ENCODE measurements around the gene KSR2.
"Not testable (repeated sequence)": the region's sequence is repeated elsewhere in the genome, so short reads cannot be mapped to it uniquely, and the experiment has no call there.

Gene KSR2

DNA sequence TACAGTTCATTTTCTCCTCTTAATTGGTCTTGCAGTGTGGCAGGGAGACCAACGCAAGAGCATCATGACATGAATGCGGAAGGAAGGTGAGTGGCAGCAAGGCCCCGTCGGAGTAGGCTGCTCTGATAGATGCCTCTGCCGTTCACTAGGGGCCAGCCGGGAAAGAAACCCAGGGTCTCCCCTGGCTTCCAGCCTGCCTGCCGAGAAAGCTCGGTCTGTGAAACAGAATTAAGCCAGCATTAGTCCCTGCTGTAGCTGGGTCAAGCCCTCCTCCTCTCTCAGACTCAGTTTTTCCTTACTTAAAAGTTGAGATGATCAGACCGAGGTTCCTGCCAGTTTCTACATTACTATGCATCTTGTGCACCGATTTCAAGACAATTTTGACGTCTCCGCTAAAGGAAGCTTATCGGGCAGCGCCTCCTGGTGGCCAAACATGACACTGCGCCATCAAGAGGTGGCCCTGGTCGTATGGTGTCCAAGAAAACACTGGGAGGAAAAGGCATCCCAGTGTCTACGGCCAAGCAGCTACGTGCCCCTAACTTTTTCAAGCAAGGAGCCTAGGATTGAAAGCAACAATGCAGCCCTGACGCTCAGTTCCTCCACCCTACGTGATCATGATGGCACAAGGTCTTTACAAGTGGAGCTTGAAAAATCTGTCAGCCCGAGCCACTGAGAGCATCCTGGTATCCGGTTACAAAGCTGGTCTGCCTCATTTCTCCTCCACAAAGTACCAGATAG lies 131.6 kb downstream of the KSR2 start:
- in situ Hi-C loops (cut with MboI; ENCODE audit: low pct_unique_long_range_greater_than_20kb, low sequenced_read_pairs): loop anchor here (25.0 kb wide), 2 partner anchors 475 to 625 kb away; partner anchors contain the start of gene NOS1
- DNase-seq: peak; percentile 70

DNA sequence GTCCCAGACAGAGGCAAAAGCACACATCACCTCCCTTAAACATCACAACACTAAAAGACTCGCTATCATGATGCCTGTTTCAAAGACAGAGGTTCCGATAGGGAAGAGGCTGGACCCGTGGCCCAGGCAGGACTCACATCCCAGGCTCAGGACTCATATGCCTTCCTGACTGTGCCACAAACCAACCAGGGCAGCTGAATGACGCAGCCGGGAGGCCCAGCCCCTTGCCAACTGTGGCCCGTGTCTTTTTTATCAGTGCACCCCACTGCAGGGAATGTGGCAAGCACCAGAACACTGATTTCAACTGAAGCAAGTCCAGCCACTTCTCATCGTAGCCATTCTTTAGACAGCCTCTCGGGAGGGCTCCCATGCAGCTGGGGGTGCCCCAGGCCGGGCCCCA lies 132.3 kb downstream of the KSR2 start:
- no peak for DNase-seq
- in situ Hi-C loops (cut with MboI; ENCODE audit: low pct_unique_long_range_greater_than_20kb, low sequenced_read_pairs): loop anchor here (25.0 kb wide), 2 partner anchors 474 to 624 kb away; partner anchors contain the start of gene NOS1

DNA sequence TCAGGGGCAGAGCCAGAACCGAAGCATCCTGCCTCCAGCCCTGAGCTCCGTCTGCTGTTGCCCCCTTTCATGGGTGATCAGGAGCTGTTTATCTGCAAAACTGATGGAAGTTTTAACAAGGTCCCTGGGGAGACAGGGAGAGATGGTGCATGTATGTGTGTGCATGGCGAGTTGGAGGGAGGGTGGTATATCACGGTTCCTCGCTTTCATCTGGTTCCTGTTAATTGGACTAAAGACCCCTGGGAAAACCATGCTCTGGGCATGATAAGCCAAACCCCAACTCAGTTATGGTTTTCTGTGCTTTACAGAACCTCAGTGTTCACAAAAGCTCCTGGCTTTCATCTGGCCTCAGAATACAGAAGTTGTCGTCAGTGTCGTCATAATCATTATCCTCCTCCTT lies 133.6 kb downstream of the KSR2 start:
- DNase-seq: no peak
- in situ Hi-C loops (cut with MboI; ENCODE audit: low pct_unique_long_range_greater_than_20kb, low sequenced_read_pairs): loop anchor here (25.0 kb wide), 2 partner anchors 473 to 623 kb away; partner anchors contain the start of gene NOS1

DNA sequence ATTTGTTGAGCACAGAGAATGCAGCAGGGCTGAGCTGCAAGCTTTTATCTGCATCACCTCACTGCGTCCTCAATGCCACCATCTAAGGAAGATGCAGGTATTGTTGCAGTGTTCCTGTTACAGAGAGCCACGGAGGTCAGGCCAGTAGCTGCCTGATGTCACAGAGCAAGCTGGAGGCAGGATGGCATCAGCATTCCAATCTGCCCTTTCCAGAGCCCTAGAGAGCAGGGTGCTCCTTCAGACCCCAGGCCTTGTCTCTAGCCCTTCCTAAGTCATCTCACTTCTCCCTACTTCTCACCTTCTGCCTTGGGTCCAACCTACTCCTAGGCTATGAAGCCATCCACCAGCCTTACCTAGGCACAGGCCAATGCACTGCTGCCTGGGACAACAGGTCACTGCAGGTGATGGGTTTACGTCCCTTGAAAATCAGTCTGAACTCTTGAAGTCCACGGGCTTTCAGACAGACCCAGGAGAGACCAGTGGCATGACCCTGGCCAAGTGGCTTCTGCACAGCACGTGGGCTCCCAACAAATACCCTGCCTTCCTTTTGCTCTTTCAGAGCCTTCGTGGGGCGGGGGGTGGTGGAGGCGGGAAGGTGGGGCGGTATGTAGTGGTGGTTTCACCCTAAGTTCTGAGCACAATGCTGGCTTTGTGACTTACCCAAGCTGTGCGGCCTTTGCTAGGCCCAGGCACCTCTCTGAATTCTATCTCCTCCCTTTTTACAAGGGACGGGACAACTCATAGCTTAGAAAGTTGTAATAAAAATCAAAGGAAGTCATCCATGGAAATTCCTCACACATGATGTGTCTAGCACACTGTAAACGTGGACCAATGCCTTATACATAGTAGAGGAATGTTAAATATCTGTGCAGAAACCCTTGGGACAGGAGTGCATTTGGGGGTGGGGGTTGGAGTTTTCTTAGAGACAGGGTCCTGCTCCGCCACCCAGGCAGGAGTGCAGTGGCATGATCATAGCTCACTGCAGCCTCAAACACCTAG lies 136.0 kb downstream of the KSR2 start:
- in situ Hi-C loops (cut with MboI; ENCODE audit: low pct_unique_long_range_greater_than_20kb, low sequenced_read_pairs): loop anchor here (25.0 kb wide), 2 partner anchors 470 to 620 kb away; partner anchors contain the start of gene NOS1
- no peak for DNase-seq

DNA sequence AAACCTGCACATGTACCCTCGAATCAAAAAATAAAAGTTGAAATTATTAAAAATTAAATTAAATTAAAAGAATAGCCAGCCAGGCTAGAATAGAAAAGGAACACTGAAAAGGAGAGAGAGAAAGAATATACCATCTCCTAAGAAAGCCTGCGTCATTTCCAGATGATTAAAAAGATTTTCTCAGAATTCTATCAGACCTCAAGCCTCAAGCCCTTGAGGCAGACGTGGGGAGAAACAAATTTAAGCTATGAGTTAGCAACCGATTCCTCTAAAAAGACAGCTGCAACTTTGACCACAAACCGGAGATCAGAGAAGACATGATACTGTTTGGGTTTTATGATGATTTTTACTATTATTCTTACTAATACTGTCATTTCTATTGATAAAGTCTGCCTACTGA lies 138.3 kb downstream of the KSR2 start:
- no peak for DNase-seq
- in situ Hi-C loops (cut with MboI; ENCODE audit: low pct_unique_long_range_greater_than_20kb, low sequenced_read_pairs): loop anchor here (25.0 kb wide), 2 partner anchors 468 to 618 kb away; partner anchors contain the start of gene NOS1

DNA sequence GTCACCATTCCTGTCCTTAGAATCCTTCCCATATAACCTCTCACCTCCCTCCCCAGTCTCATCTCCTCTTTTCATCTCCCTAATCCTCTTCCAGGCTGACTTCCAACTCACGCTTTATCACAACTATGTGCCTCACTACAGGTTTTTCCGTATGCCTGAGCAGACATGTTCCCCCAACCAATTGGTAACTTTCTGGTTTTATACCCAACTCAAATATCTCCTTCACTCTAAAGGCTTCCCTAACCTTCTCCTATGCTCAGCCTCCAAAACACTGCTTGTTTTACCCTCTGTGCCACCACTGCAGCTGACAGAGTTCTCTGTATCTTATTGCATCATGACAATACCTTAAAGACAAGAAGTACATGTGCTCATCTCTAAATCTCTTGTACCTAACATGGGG lies 139.7 kb downstream of the KSR2 start:
- in situ Hi-C loops (cut with MboI; ENCODE audit: low pct_unique_long_range_greater_than_20kb, low sequenced_read_pairs): loop anchor here (25.0 kb wide), 2 partner anchors 467 to 617 kb away; partner anchors contain the start of gene NOS1
- no peak for DNase-seq

DNA sequence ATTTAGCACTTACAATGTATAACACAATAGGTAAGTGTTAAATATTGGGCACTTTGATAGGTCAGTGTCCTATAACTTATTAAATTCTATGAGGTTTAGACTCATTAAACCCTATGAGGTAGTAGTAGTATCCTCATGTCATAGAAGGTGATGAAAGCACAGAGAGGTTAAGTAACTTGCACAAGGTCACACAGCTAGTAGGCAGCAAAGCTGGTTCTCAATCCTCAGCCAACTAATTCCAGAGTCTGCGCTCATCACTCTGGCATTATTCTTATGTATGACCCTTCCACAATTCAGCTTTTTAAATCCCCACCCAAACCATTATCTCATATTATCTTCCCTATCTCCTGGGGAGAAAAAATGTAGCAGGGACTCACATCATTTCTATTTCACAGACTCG lies 141.1 kb downstream of the KSR2 start:
- in situ Hi-C loops (cut with MboI; ENCODE audit: low pct_unique_long_range_greater_than_20kb, low sequenced_read_pairs): loop anchor here (25.0 kb wide), 2 partner anchors 465 to 615 kb away; partner anchors contain the start of gene NOS1
- DNase-seq: no peak

DNA sequence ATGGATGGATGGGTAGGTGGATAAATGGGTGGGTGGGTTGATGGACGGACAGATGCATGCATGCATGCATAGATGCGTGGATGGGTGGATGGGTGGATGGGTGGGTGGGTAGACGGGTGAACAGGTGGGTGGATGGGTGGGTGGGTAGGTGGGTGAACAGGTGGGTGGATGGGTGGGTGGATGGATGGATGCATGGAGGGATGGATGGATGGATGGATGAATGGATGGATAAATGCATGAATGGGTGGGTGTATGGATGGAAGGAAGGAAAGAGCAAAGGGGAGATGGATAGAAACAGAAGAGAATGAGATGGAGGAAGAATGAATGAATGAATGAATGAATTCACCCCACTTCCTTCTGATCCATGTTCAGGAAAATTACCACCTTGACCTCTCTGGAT lies 143.0 kb downstream of the KSR2 start:
- no peak for DNase-seq
- in situ Hi-C loops (cut with MboI; ENCODE audit: low pct_unique_long_range_greater_than_20kb, low sequenced_read_pairs): loop anchor here (25.0 kb wide), 2 partner anchors 464 to 614 kb away; partner anchors contain the start of gene NOS1

DNA sequence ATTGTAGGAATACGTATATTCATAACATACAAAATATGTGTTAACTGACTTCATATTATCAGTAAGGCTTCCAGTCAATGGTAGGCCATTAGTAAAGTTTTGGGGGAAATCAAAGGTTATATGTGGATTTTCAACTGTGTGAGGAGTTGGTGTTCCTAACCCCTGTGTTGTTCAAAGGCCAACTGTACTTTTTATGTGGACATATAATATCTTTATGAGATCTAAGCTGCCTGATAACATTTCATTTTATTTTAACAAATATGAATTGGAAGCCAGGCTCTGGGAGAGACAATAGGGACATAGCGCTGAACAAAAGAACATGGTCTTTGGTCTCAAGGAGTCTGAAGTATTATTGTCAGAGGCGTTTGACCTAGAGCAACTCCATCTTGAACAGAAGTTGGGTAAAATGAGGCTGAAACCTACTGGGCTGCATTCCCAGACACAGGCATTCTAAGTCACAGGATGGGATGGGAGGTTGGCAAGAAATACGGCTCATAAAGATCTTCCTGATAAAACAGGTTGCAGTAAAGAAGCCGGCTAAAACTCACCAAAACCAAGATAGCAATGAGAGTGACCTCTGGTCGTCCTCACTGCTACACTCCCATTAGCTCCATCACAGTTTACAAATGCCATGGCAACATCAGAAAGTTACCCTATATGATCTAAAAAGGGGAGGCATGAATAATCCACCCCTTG lies 147.2 kb downstream of the KSR2 start:
- in situ Hi-C loops (cut with MboI; ENCODE audit: low pct_unique_long_range_greater_than_20kb, low sequenced_read_pairs): no loop called here
- no peak for DNase-seq

DNA sequence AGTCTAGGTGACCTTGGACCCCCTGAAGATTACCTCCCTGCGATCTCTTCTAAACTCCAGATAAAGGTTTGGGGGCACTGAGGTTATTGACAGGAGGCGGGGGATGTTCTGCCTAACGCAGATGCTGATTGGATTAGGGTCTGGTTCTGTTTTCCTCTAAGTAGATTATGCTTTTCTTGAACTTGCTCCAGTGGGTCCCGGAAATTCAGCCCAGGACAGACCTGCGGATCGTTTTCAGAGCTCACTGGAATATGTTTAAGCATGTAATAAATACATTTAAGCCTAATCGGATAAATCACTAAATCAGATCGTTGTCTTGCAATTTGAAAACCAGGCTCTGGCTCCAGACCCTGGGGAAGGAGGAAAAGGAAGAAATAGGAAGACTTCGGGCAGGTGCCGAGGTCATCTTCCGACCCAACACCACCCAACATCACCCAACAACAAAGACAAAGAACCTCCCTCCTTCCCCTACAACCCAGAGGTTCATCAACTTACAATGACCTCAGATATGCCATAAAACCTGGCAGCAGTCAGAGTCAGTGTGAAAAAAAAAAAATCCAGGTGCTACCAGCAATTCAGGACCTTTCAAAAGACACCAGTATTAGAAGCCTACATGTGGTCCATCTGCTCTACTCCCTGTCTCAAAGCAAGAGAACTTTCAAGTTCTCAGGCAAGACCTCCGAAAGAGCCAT lies 148.4 kb downstream of the KSR2 start:
- in situ Hi-C loops (cut with MboI; ENCODE audit: low pct_unique_long_range_greater_than_20kb, low sequenced_read_pairs): no loop called here
- DNase-seq: no peak

DNA sequence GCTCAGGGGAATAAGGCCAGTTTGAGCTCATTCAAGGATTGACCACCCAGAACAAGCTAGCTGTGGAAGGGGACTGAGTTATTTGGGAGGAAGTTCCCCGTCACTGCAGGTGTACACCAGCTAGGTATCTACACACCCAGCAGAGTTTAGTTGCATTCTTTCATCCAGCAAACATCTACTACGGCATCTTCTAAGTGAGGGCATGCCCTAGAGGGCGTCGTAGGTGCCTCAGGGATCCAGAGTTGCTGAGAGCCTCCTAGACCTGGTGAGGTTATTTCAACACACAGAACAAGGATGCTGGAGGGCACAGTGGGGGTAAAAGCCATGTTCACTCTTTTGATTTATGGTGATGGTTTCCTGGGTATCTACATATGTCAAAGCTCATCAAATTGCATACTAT lies 149.6 kb downstream of the KSR2 start:
- no peak for DNase-seq
- in situ Hi-C loops (cut with MboI; ENCODE audit: low pct_unique_long_range_greater_than_20kb, low sequenced_read_pairs): no loop called here

DNA sequence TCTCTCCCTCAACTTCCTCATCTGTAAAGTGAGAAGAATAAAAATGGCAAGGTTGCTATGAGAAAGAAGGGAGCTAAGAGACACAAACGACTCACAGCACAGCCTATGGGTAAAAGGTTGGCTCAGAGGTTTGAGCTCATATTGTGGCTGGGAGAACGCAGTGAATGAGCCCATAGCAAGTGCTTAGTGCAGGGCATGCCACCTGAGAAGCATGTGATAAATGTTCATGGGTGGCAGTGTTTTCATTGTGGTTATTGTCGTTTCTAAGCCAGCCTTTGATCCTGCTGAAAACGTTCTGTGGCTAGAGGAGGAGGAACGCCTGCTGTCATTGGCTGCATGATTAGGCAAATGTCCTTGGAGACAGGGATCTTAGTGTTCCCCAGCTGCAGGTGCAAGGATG lies 150.4 kb downstream of the KSR2 start:
- DNase-seq: no peak
- in situ Hi-C loops (cut with MboI; ENCODE audit: low pct_unique_long_range_greater_than_20kb, low sequenced_read_pairs): no loop called here

DNA sequence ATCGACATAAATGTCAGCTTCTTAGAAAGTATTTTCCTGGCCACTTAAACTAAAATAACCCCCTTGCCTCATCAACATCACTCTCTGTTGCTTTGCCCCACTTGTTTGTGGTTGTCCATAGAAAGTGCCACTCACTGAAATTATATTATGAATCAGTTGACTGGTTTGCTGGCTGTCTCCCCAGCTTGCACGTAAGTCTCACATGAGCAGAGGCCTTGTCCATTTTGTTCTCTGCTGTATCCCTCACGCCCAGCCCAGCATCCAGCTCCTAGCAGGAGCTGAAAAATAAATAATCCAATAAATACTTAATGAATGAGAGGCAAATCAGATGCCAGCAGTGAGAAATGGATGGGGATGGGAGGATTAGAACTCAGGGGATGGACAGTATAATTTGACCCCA lies 159.3 kb downstream of the KSR2 start:
- DNase-seq: no peak
- in situ Hi-C loops (cut with MboI; ENCODE audit: low pct_unique_long_range_greater_than_20kb, low sequenced_read_pairs): no loop called here

DNA sequence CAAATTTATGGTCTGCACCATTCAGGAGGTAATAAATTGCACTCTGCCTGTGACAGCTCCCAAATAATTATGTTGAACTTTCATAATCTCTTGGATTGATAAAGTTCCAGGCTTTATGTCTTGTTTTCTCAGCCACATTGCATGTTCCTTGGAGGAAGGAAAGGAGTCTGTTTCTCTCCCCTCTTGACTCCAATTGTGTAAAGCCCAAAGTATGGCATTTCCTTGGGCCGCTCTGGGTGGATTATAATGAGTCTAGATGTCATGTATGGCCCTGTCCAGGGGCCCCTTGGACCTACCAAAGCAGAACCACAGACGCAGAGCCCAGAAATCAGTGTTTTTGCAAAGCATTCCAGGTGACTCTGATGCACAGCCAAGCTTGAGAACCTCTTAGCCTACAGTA lies 160.8 kb downstream of the KSR2 start:
- DNase-seq: no peak
- in situ Hi-C loops (cut with MboI; ENCODE audit: low pct_unique_long_range_greater_than_20kb, low sequenced_read_pairs): no loop called here

DNA sequence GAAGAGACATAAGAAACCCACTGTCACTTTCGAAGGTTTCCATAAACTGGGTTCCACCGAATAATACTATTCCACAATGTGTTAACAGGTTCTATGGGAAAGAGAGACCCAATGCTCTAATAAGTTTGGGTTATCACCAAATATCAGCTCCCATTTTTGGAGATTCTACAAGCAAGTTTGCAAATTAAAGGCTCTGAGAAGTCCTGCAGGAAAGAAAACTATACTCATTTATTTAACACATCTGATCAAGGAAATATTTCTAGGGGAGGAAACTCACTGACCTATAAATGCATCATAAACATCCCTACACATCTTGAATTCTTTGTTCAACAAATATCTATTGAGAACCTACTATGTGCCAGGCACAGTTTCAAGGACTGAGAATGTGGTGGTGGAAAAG lies 161.4 kb downstream of the KSR2 start:
- in situ Hi-C loops (cut with MboI; ENCODE audit: low pct_unique_long_range_greater_than_20kb, low sequenced_read_pairs): no loop called here
- no peak for DNase-seq

DNA sequence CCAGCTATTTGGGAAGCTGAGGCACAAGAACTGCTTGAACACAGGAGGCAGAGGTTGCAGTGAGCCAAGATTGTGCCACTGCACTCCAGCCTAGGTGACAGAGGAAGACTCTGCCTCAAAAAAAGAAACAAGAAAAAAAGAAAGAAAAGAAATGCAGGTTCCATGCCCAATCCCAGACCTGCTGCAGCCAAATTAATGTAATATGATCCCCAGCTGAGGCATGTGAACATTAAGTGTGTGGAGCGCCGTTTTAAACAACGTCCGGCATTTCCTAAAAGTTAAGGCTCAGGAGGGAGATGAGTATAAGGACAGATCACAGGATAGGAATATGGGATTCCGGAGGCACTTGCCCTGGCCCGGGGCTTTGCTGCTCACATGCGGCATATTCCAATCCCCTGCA lies 162.9 kb downstream of the KSR2 start:
- no peak for DNase-seq
- in situ Hi-C loops (cut with MboI; ENCODE audit: low pct_unique_long_range_greater_than_20kb, low sequenced_read_pairs): no loop called here

DNA sequence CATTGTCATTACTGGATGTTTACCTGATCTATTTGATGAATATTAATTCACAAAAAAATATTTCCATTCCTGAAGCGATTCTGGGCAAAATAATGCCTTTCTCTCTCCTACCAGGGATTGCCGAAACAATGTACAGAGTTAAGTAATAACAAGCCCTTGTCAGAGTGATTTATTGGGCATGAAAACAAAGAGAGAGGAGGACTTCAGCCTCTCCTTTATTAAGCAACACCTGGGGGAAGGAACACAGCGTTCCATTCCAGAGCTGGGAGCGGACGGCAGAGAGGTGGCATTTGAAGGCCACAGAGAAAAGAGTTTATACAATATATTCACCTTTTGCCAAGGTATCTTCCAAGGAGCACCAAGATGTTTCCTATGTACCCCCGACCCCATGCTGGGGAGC lies 165.8 kb downstream of the KSR2 start:
- DNase-seq: no peak
- in situ Hi-C loops (cut with MboI; ENCODE audit: low pct_unique_long_range_greater_than_20kb, low sequenced_read_pairs): no loop called here

DNA sequence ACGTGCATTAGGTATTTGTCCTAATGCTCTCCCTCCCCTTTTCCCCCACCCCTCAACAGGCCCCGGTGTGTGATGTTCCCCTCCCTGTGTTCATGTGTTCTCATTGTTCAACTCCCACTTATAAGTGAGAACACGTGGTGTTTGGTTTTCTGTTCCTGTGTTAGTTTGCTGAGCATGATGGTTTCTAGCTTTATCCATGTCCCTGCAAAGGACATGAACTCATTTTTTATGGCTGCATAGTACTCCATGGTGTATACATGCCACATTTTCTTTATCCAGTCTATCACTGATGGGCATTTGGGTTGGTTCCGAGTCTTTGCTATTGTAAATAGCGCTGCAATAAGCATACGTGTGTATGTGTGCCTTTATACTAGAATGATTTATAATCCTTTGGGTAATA lies 168.1 kb downstream of the KSR2 start:
- in situ Hi-C loops (cut with MboI; ENCODE audit: low pct_unique_long_range_greater_than_20kb, low sequenced_read_pairs); DNase-seq: not testable (repeated sequence)

DNA sequence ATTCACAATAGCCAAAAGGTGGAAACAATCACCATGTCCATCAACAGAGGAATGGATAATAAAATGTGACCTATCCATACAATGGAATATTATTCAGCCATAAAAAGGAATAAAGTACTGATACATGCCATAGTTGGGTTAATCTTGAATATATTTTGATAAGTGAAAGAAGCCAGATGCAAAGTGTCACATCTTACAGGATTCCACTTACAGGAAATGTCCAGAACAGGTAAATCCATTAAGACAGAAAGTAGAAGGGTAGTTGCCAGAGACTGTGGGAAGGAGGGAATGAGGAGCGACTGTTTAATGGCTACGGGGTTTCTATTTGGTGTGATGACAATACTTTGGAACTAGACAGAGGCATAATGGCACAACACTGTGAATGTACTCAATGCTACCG lies 171.6 kb downstream of the KSR2 start:
- no peak for DNase-seq
- in situ Hi-C loops (cut with MboI; ENCODE audit: low pct_unique_long_range_greater_than_20kb, low sequenced_read_pairs): no loop called here
